ENCODE measurements around the gene TENM3. TPM values are rescaled to one million over a fixed set of nuclear protein-coding genes. Genes with fewer than 3 reads are reported as not detected.

Gene TENM3
- total RNA-seq, 2 experiments from 2014 or later: not detected

DNA sequence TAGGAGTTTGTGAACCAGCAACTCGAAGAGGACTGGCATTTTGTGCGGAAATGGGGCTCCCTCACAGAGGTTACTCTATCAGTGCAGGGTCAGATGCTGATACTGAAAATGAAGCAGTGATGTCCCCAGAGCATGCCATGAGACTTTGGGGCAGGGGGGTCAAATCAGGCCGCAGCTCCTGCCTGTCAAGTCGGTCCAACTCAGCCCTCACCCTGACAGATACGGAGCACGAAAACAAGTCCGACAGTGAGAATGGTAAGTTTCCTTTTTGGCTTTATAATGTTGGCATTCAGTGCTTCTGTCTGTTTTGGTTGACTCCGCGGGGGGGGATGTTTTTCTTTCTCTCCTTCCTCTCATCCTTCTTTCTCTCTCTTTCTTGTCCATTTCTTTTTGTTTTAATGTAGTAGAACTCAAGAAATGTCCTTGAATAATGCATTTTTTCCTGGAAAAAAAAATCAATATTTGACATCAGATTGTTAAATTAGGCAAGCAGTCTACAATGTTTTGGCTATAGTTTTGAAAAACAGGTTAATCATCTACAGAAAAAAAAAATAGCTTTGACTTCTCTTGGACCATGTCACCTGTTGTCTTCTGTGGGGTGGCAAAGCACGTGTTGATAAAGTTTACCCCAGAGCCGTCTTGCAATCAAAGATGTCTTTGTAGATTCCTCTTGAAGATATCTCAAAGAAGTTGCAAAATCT is 103.6 kb downstream of the TENM3 start:
- Histone ChIP-seq H3K27ac (ENCODE audit: low read depth in 1 of 2, low read length in 2 of 2) (no peak overlapping the region), H3K36me3 (ENCODE audit: insufficient read depth, low read length) (no peaks in the 10 kb centered on the region), H3K27me3 (ENCODE audit: control insufficient read depth in 1 of 2, insufficient read depth in 2 of 2, low read length in 2 of 2) (no peaks in the 10 kb centered on the region), H3K4me3 (ENCODE audit: low read length) (no peak overlapping the region), H3K4me1 (ENCODE audit: insufficient read depth, low read length) (no peaks in the 10 kb centered on the region), H3K9me3 (ENCODE audit: control insufficient read depth in 1 of 2, insufficient read depth in 1 of 2, low read length in 2 of 2) (peaks cover 0 to 5% of the 10 kb centered on the region in 2 experiments)
- intact Hi-C loops (cut with DNase I, micrococcal nuclease): no loop called here
- Mint-ChIP-seq H3K36me3 (ENCODE audit: low read depth) (no peaks in the 10 kb centered on the region), H3K9me3 (no peaks in the 10 kb centered on the region), H3K27me3 (no peaks in the 10 kb centered on the region), H3K4me3 (no peak overlapping the region), H3K4me1 (ENCODE audit: low read depth) (no peaks in the 10 kb centered on the region), H3K27ac (no peak overlapping the region)
- no peak for DNase-seq
- no peak for ATAC-seq (ENCODE audit: poor library complexity)
- TF ChIP-seq, protein P1, sequence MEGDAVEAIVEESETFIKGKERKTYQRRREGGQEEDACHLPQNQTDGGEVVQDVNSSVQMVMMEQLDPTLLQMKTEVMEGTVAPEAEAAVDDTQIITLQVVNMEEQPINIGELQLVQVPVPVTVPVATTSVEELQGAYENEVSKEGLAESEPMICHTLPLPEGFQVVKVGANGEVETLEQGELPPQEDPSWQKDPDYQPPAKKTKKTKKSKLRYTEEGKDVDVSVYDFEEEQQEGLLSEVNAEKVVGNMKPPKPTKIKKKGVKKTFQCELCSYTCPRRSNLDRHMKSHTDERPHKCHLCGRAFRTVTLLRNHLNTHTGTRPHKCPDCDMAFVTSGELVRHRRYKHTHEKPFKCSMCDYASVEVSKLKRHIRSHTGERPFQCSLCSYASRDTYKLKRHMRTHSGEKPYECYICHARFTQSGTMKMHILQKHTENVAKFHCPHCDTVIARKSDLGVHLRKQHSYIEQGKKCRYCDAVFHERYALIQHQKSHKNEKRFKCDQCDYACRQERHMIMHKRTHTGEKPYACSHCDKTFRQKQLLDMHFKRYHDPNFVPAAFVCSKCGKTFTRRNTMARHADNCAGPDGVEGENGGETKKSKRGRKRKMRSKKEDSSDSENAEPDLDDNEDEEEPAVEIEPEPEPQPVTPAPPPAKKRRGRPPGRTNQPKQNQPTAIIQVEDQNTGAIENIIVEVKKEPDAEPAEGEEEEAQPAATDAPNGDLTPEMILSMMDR (IDR thresholded peaks at IDR 0.05): no peak
- CTCF ChIA-PET: no interaction called here
- POLR2A ChIA-PET: no interaction called here

GRCh38 chr4:182348779-182349326 is 105.7 kb downstream of the TENM3 start:
- H3K4me3 Mint-ChIP-seq: no peak overlapping the region
- Histone ChIP-seq H3K27ac (ENCODE audit: low read depth in 1 of 2, low read length in 2 of 2) (no peak overlapping the region), H3K4me3 (ENCODE audit: low read length) (no peak overlapping the region), H3K9me3 (ENCODE audit: control insufficient read depth in 1 of 2, insufficient read depth in 1 of 2, low read length in 2 of 2) (peaks cover 0 to 5% of the 10 kb centered on the region in 2 experiments), H3K4me1 (ENCODE audit: insufficient read depth, low read length) (no peaks in the 10 kb centered on the region), H3K36me3 (ENCODE audit: insufficient read depth, low read length) (no peaks in the 10 kb centered on the region), H3K27me3 (ENCODE audit: control insufficient read depth in 1 of 2, insufficient read depth in 2 of 2, low read length in 2 of 2) (no peaks in the 10 kb centered on the region)
- ATAC-seq (ENCODE audit: poor library complexity) (no peak), DNase-seq (no peak)
- TF ChIP-seq, protein P1 (IDR thresholded peaks at IDR 0.05): no peak
- no peaks in the 10 kb centered on the region for H3K27me3 Mint-ChIP-seq
- ChIA-PET POLR2A (no interaction called here), CTCF (no interaction called here)
- no peaks in the 10 kb centered on the region for H3K9me3 Mint-ChIP-seq
- no peaks in the 10 kb centered on the region for H3K36me3 Mint-ChIP-seq (ENCODE audit: low read depth)
- H3K27ac Mint-ChIP-seq: no peak overlapping the region
- intact Hi-C loops (cut with DNase I, micrococcal nuclease): no loop called here
- H3K4me1 Mint-ChIP-seq (ENCODE audit: low read depth): no peaks in the 10 kb centered on the region

DNA sequence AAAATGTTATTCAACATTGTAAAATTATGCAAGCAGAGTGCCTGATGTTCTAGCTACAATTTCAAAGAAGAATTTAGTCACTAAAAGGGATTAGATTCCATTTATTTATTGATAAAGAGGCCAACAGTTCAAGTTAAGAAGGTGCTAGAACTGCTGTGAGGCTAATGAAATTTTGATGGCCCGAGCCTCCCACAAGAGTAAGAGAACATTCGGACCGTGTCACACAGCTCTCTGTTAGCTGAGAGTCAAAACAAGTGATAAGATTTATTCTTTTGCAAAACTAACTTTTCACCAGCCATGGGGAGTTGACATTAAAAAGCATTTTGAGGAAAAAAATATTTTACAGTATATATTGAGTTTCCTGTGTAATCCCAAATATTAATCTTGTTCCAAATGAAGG is 106.8 kb downstream of the TENM3 start:
- Mint-ChIP-seq H3K27me3 (no peaks in the 10 kb centered on the region), H3K9me3 (no peaks in the 10 kb centered on the region), H3K27ac (no peak overlapping the region), H3K4me3 (no peak overlapping the region), H3K36me3 (ENCODE audit: low read depth) (no peaks in the 10 kb centered on the region), H3K4me1 (ENCODE audit: low read depth) (no peaks in the 10 kb centered on the region)
- ChIA-PET POLR2A (no interaction called here), CTCF (no interaction called here)
- Histone ChIP-seq H3K36me3 (ENCODE audit: insufficient read depth, low read length) (no peaks in the 10 kb centered on the region), H3K4me3 (ENCODE audit: low read length) (no peak overlapping the region), H3K4me1 (ENCODE audit: insufficient read depth, low read length) (no peaks in the 10 kb centered on the region), H3K27ac (ENCODE audit: low read depth in 1 of 2, low read length in 2 of 2) (no peak overlapping the region), H3K9me3 (ENCODE audit: control insufficient read depth in 1 of 2, insufficient read depth in 1 of 2, low read length in 2 of 2) (peaks cover 0 to 5% of the 10 kb centered on the region in 2 experiments), H3K27me3 (ENCODE audit: control insufficient read depth in 1 of 2, insufficient read depth in 2 of 2, low read length in 2 of 2) (no peaks in the 10 kb centered on the region)
- intact Hi-C loops (cut with DNase I, micrococcal nuclease): no loop called here
- DNase-seq (no peak), ATAC-seq (ENCODE audit: poor library complexity) (no peak)
- TF ChIP-seq, protein P1 (IDR thresholded peaks at IDR 0.05): no peak
